DOHH2 (cell line): ENCODE results near the gene SLC12A3.

ENCODE experiments used
- H3F3A ChIP-seq: fragments of 200-600 bp; sonication (generic), shearing (Covaris generic); 2 replicates; pipeline ENCODE4 v1.6.0; 2016; ENCODE audit warnings: antibody characterized with exemption, mild to moderate bottlenecking; ENCODE audit not compliant: control insufficient read depth, insufficient read depth
- H3K27ac ChIP-seq: fragments of 200-600 bp; sonication (generic); 2 replicates; pipeline ENCODE4 v1.5.1; 2014; ENCODE audit warnings: low read depth, mild to moderate bottlenecking, low read length, moderate library complexity
- H3K27me3 ChIP-seq: fragments of 200-600 bp; sonication (generic); 2 replicates; pipeline ENCODE4 v1.6.1; 2014; ENCODE audit warnings: mild to moderate bottlenecking, low read length, mixed read lengths; ENCODE audit not compliant: control insufficient read depth
- H3K36me3 ChIP-seq: fragments of 200-600 bp; sonication (generic); 2 replicates; pipeline ENCODE4 v1.6.1; 2014; ENCODE audit warnings: mild to moderate bottlenecking, low read length, moderate library complexity, mixed read lengths; ENCODE audit not compliant: control insufficient read depth
- H3K4me1 ChIP-seq: fragments of 200-600 bp; sonication (generic); 2 replicates; pipeline ENCODE4 v1.6.1; 2014; ENCODE audit warnings: mild to moderate bottlenecking, low read length, mixed read lengths; ENCODE audit not compliant: control insufficient read depth
- H3K4me2 ChIP-seq: fragments of 200-600 bp; sonication (generic); 2 replicates; pipeline ENCODE4 v1.6.0; 2014; ENCODE audit warnings: mild to moderate bottlenecking, low read length, moderate library complexity
- H3K4me3 ChIP-seq: fragments of 200-600 bp; sonication (generic); 2 replicates; pipeline ENCODE4 v1.5.1; 2014; ENCODE audit warnings: mild to moderate bottlenecking, low read length, mixed read lengths
- H3K79me2 ChIP-seq: fragments of 200-600 bp; sonication (generic); 2 replicates; pipeline ENCODE4 v1.6.1; 2014; ENCODE audit warnings: mild to moderate bottlenecking, low read length, mixed read lengths; ENCODE audit not compliant: control insufficient read depth
- H3K9me2 ChIP-seq: fragments of 200-600 bp; sonication (generic); replicated peaks from 2 replicates; pipeline ENCODE4 v1.6.1; 2014; ENCODE audit warnings: mild to moderate bottlenecking, low read length, mixed read lengths; ENCODE audit not compliant: control insufficient read depth
- H3K9me3 ChIP-seq: fragments of 200-600 bp; sonication (generic); 2 replicates; pipeline ENCODE4 v1.6.1; 2014; ENCODE audit warnings: antibody characterized with exemption, low read length, mixed read lengths; ENCODE audit not compliant: control insufficient read depth, insufficient read depth
- H4K20me1 ChIP-seq: fragments of 200-600 bp; sonication (generic); 2 replicates; pipeline ENCODE4 v1.6.0; 2014; ENCODE audit warnings: low read depth, mild to moderate bottlenecking, antibody characterized with exemption, low read length, moderate library complexity; ENCODE audit not compliant: control insufficient read depth, insufficient read depth
- CTCF ChIP-seq: fragments of 200-600 bp; sonication (generic); IDR thresholded peaks from one replicate; pipeline ENCODE4 v1.5.1; 2014; ENCODE audit warnings: antibody characterized with exemption, mild to moderate bottlenecking, low read depth, low read length; ENCODE audit not compliant: poor library complexity, severe bottlenecking
- EZH2phosphoT487 ChIP-seq: fragments of 200-600 bp; sonication (generic); IDR thresholded peaks from 2 replicates; pipeline ENCODE4 v1.6.1; 2017; ENCODE audit warnings: borderline replicate concordance, mild to moderate bottlenecking, antibody characterized with exemption, low read length, moderate library complexity, mixed read lengths

Gene SLC12A3

GRCh38 chr16:56817938-56818337 lies 47.1 kb upstream of the SLC12A3 start:
- Histone ChIP-seq H3K4me2 (no peak overlapping the region), H3K4me1 (no peaks in the 10 kb centered on the region), H3K27ac (no peak overlapping the region), H4K20me1 (no peaks in the 10 kb centered on the region), H3K36me3 (peaks cover 36% of the 10 kb centered on the region), H3K27me3 (no peaks in the 10 kb centered on the region), H3K79me2 (no peaks in the 10 kb centered on the region), H3K4me3 (no peak overlapping the region), H3K9me2 (no peaks in the 10 kb centered on the region), H3F3A (no peaks in the 10 kb centered on the region), H3K9me3 (no peaks in the 10 kb centered on the region)
- no peak for TF ChIP-seq EZH2phosphoT487
- no peak for TF ChIP-seq CTCF

- Histone ChIP-seq H4K20me1 (no peaks in the 10 kb centered on the region), H3F3A (no peaks in the 10 kb centered on the region), H3K9me2 (no peaks in the 10 kb centered on the region), H3K9me3 (no peaks in the 10 kb centered on the region), H3K4me3 (no peak overlapping the region), H3K36me3 (peaks cover 63% of the 10 kb centered on the region), H3K4me1 (no peaks in the 10 kb centered on the region), H3K27me3 (no peaks in the 10 kb centered on the region), H3K27ac (no peak overlapping the region), H3K79me2 (no peaks in the 10 kb centered on the region), H3K4me2 (no peak overlapping the region)
- TF ChIP-seq CTCF (no peak), EZH2phosphoT487 (no peak)
Observed at GRCh38 chr16:56823081-56823733, 41.8 kb upstream of the SLC12A3 start.

- Histone ChIP-seq H3K79me2 (no peaks in the 10 kb centered on the region), H3K4me3 (no peak overlapping the region), H3K36me3 (peaks cover 59% of the 10 kb centered on the region), H3K27me3 (no peaks in the 10 kb centered on the region), H3K4me2 (no peak overlapping the region), H3K9me2 (no peaks in the 10 kb centered on the region), H3K4me1 (no peaks in the 10 kb centered on the region), H3F3A (no peaks in the 10 kb centered on the region), H4K20me1 (no peaks in the 10 kb centered on the region), H3K27ac (no peak overlapping the region), H3K9me3 (no peaks in the 10 kb centered on the region)
- TF ChIP-seq CTCF (no peak), EZH2phosphoT487 (no peak)
Observed at GRCh38 chr16:56824331-56824730, 40.7 kb upstream of the SLC12A3 start.
